ENCODE measurements around the gene ZW10. TPM values are rescaled to one million over a fixed set of nuclear protein-coding genes. Genes with fewer than 3 reads are reported as not detected.
A peak's percentile ranks its signal among the peaks of the same experiment; 100 is the strongest.

Gene ZW10
- total and polyA plus RNA-seq, 2 of the 13 experiments (the other 11 are each of a cell fraction or from before 2014, with no cell fraction given) = 5.8 to 31.3 TPM

GRCh38 chr11:113773416-113774173 lies at the start of gene ZW10 (continued):
- TF ChIP-seq, protein P1, sequence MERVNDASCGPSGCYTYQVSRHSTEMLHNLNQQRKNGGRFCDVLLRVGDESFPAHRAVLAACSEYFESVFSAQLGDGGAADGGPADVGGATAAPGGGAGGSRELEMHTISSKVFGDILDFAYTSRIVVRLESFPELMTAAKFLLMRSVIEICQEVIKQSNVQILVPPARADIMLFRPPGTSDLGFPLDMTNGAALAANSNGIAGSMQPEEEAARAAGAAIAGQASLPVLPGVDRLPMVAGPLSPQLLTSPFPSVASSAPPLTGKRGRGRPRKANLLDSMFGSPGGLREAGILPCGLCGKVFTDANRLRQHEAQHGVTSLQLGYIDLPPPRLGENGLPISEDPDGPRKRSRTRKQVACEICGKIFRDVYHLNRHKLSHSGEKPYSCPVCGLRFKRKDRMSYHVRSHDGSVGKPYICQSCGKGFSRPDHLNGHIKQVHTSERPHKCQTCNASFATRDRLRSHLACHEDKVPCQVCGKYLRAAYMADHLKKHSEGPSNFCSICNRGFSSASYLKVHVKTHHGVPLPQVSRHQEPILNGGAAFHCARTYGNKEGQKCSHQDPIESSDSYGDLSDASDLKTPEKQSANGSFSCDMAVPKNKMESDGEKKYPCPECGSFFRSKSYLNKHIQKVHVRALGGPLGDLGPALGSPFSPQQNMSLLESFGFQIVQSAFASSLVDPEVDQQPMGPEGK (CRISPR knock-in tag; IDR thresholded peaks at IDR 0.05) = no peak
- TF ChIP-seq ZNF557 (CRISPR knock-in tag; IDR thresholded peaks at IDR 0.05) = no peak
- no peak for TF ChIP-seq CSRNP2 (CRISPR knock-in tag; conservative IDR thresholded peaks at IDR 0.05; ENCODE audit: low read depth)
- TF ChIP-seq NBN (conservative IDR thresholded peaks at IDR 0.05) = no peak
- no peak for TF ChIP-seq NCOA1 (CRISPR knock-in tag; IDR thresholded peaks at IDR 0.05)
- TF ChIP-seq ZNF83 (CRISPR knock-in tag; IDR thresholded peaks at IDR 0.05; ENCODE audit: borderline replicate concordance) = no peak
- TF ChIP-seq ZNF558 (CRISPR knock-in tag; IDR thresholded peaks at IDR 0.05; ENCODE audit: borderline replicate concordance) = no peak
- TF ChIP-seq KDM5A (IDR thresholded peaks at IDR 0.05; ENCODE audit: borderline replicate concordance, low read length) = peak; percentile 84
- no peak for TF ChIP-seq RFX1 (IDR thresholded peaks at IDR 0.05)
- TF ChIP-seq BORCS8-MEF2B (CRISPR knock-in tag; IDR thresholded peaks at IDR 0.05) = peak; percentile 51; the same call in 1 of the 2 replicates
- no peak for TF ChIP-seq ZNF747 (CRISPR knock-in tag; IDR thresholded peaks at IDR 0.05; ENCODE audit: borderline replicate concordance)
- TF ChIP-seq SKI (IDR thresholded peaks at IDR 0.05; ENCODE audit: partially characterized antibody) = peak; percentile 54
- no peak for TF ChIP-seq CEBPG (CRISPR knock-in tag; IDR thresholded peaks at IDR 0.05)
- TF ChIP-seq, protein P2, sequence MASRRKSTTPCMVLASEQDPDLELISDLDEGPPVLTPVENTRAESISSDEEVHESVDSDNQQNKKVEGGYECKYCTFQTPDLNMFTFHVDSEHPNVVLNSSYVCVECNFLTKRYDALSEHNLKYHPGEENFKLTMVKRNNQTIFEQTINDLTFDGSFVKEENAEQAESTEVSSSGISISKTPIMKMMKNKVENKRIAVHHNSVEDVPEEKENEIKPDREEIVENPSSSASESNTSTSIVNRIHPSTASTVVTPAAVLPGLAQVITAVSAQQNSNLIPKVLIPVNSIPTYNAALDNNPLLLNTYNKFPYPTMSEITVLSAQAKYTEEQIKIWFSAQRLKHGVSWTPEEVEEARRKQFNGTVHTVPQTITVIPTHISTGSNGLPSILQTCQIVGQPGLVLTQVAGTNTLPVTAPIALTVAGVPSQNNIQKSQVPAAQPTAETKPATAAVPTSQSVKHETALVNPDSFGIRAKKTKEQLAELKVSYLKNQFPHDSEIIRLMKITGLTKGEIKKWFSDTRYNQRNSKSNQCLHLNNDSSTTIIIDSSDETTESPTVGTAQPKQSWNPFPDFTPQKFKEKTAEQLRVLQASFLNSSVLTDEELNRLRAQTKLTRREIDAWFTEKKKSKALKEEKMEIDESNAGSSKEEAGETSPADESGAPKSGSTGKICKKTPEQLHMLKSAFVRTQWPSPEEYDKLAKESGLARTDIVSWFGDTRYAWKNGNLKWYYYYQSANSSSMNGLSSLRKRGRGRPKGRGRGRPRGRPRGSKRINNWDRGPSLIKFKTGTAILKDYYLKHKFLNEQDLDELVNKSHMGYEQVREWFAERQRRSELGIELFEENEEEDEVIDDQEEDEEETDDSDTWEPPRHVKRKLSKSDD (CRISPR knock-in tag; IDR thresholded peaks at IDR 0.05; ENCODE audit: low read depth) = no peak
- TF ChIP-seq, protein P3, sequence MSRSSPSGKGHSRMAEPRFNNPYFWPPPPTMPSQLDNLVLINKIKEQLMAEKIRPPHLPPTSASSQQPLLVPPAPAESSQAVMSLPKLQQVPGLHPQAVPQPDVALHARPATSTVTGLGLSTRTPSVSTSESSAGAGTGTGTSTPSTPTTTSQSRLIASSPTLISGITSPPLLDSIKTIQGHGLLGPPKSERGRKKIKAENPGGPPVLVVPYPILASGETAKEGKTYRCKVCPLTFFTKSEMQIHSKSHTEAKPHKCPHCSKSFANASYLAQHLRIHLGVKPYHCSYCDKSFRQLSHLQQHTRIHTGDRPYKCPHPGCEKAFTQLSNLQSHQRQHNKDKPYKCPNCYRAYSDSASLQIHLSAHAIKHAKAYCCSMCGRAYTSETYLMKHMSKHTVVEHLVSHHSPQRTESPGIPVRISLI (CRISPR knock-in tag; IDR thresholded peaks at IDR 0.05; ENCODE audit: borderline replicate concordance) = peak; percentile 18; the same call in 1 of the 2 replicates
- TF ChIP-seq NFE2L1 (CRISPR knock-in tag; IDR thresholded peaks at IDR 0.05; ENCODE audit: borderline replicate concordance) = no peak
- TF ChIP-seq ATF3 (CRISPR knock-in tag; IDR thresholded peaks at IDR 0.05) = no peak
- no peak for TF ChIP-seq ZNF468 (CRISPR knock-in tag; IDR thresholded peaks at IDR 0.05)
- peak; percentile 96 for TF ChIP-seq HCFC1 (IDR thresholded peaks at IDR 0.05; ENCODE audit: low read depth, low read length)
- TF ChIP-seq AGO1 (IDR thresholded peaks at IDR 0.05; ENCODE audit: low read depth, low read length, poor library complexity, severe bottlenecking) = no peak
- no peak for TF ChIP-seq ZNF564 (CRISPR knock-in tag; IDR thresholded peaks at IDR 0.05)
- no peak for TF ChIP-seq ZNF335 (CRISPR knock-in tag; IDR thresholded peaks at IDR 0.05)
- TF ChIP-seq ZNF432 (CRISPR knock-in tag; IDR thresholded peaks at IDR 0.05; ENCODE audit: borderline replicate concordance) = no peak

Data from HepG2 (cell line).